GM18498 (cell line): ENCODE measurements around the gene COX7A2.
A peak's percentile ranks its signal among the peaks of the same experiment; 100 is the strongest.

ENCODE experiments used
- ATAC-seq: cut with Tn5 transposase; IDR thresholded peaks from one replicate; pipeline ENCODE4 v1.9.1; 2021; ENCODE audit warnings: mild to moderate bottlenecking, moderate library complexity; ENCODE audit not compliant: unreplicated experiment

The COX7A2 gene

DNA sequence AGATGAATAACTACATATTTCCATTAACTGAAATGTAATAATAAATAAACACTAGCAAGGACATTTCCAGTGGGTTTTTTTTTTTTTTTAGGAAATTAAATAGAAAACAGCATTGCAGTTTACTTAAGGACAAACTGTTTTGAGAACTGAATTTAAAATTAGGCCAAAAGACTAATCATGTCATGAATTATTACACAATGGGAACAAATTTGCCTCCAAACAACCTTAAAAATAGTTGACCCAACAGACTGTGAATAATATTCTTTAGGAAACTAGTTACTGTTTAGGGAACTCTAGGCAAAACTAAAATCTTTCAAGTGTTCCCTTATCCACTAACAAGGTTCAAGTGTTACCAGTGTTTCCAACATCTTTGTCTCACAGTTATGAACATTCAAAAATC lies 21.3 kb downstream of the COX7A2 start:
- ATAC-seq, result no peak

DNA sequence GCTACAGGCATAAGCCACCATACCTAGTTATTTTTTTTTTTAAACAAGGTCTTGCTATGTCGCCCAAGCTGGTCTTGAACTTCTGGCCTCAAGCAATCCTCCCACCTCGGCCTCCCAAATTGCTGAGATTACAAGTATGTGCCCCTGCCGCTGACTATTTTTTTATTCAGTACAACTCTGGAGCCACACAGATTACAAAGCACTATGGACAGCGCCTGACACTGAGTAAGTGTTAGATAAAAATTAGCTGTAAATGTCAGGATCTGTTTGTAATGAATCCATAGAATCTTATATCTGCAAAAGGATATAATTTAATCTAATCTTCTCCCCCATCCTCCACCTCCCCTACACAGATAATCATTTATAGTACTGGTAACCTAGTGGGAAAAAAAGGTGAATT lies 22.5 kb downstream of the COX7A2 start:
- no peak for ATAC-seq

DNA sequence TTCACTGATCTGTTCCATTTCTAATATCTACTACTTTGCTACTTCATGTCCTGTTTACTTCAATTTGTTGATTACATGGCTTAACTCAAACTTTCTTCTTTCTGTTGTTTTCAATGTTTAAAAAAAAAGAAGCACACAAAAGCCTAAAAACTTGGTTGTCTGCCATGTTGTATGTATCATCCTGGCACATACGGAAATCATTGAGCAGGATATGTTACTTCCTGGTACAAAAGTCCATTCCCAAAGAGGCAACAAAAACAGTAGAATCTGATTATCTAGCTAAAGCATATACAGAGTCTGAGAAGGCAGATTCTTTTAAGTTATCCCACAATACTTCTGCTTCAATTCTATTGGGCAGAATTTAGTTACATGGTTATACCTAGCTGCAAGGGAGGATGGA lies 23.2 kb downstream of the COX7A2 start:
- ATAC-seq, result no peak

DNA sequence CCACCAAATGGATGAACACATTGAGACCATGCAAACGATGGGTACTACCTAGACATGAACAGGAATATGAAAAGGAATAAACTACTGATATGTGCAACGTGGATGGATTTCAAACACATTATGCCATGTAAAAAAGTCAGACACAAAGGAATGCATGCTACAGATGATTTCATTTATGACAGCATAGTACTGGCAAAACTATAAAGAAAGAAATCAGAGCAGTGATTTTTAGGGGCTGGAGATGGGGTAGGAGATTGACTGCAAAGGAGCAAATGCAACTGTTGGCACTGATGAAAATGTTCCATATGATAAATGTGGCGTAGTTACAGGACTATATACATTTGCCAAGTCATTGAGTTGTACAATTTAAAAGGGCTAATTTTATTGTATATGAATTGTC lies 24.3 kb downstream of the COX7A2 start:
- ATAC-seq, result no peak

DNA sequence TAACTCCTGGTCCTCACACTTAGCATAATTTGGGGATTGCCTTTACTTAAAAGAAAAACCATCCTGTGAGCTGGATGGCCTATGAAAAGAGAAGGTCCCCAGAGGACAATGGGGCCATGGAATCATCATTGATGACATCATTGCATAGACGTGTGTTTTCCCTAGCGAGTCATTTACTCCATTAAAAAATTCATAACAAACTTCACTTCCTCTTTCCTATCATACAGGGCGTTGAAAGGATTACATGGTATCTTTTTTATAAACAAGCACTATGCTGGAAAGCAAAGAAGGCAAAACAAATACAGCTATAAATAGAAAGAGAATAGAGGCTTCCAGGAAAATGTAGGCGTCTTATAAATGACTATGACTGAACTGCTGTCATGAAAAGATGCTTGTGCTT lies 26.4 kb downstream of the COX7A2 start:
- no peak for ATAC-seq

DNA sequence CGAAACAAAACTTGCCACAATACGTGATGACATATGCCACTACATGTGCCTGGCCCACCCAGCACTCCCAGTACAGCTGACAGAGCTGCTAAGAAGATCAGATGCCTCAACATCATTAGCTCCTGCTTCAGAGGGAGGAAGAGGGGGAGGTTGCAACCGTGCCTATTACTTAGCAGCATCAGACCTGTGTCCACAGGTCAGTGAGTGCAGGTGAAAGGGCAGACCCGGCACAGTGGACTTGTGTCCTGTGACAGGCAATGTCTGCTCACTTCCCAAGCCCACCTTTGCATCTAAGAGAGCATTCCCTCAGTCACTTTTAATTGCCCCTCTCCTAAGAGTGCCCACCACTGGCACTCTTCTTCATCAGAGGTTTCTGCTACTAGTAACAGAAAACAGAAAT lies 28.3 kb downstream of the COX7A2 start:
- ATAC-seq, result no peak

DNA sequence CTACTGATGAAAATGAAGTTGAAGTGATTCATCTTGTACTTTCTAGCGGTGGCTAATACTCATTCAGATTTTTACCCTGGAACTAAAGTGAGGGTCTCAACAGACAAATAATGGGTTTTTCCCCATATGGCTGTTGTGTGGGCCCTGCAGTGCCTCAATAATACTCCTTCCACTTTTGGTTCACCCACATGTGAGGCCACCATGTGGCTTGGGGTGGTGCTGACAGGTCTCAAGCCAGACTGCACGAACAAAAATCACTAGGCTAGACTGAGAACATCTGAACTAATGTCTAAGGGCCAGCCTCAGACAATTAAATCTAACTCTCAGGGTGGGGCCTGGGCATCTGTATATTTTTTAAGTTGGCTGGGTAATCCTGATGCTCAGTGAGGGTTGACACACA lies 29.9 kb downstream of the COX7A2 start:
- peak; percentile 41 for ATAC-seq

DNA sequence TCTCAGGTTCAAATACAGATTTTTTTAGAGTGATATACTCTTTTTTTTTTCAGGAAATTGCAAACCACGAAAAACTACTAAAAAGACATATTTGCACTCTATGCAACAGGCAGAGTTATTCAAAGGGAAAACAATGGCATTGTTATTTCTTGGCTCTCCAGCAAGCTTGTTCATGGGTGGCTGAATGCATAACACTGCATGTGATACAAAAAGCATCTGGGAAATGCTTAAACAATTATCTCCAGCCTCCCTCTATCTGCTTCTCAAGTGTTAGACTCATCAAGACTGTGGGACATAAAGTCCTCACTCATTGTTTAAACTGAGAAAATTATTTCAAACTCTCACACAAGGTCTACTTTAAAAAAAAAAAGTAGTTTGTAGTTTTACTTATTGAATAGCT lies 30.5 kb downstream of the COX7A2 start:
- ATAC-seq, result no peak

DNA sequence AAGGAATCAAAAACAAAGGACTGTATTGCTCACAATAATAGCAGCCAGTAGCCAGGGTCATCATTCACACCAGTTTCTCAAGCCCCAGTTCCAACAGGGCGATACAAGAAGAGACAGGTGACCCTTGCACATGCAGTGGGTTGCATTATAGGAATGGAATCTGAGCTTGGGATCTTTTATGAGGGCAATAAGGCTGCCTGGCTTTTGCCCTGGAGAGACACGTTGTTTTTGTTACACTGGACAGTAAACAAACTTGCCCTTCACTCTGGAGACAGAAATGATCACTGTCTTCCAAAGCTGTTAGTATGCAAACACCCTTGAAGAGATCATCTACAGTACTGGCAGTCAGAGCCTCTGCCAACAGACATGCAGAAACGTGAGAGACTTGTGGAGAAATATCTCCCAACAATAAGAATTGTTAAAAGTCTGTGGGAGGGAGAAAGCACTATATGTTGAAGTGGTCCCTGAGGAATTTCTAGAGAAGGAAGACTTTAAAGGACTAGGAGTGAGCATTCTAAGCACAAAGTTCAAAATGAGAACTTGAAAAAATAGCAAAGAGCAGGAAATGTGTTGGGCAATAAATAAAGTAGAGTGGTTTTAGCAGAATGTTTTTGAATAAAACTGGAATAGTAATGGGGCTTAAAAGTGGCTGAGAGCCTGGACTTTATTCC lies 31.5 kb downstream of the COX7A2 start:
- ATAC-seq, result no peak

DNA sequence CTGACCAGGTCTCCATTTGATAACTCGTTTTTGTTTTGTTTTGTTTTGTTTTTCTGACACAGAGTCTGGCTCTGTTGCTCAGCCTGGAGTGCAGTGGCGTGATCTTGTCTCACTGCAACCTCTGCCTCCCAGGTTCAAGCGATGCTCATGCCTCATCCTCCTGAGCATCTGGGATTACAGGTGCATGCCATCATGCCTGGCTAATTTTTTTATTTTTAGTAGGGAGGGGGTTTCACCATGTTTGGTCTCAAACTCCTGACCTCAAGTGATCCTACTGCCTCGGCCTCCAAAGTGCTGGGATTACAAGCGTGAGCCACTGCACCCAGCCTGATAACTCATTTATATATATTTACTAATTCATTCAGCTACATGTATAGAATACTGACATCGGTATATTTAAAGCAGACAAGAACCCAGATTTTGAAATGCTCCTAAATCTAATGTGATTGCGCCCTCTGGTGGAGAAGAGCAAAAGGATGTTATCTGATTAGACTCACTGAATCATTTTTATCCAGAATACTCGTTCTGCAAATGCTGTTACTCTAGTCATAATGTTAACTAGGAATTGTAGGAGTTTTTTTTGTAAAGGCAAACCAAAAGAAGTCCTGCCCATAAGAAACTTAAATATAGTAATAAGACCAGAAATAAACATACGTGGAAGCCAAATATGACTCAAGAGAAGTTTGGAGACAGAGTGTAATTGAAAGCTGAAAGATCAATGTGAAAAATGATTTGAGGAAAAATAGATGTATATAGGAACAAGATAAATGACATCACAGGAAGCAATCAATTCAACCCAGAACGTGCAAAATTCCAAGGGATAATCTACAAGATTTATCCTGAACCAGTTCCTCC lies 32.5 kb downstream of the COX7A2 start:
- ATAC-seq, result no peak

DNA sequence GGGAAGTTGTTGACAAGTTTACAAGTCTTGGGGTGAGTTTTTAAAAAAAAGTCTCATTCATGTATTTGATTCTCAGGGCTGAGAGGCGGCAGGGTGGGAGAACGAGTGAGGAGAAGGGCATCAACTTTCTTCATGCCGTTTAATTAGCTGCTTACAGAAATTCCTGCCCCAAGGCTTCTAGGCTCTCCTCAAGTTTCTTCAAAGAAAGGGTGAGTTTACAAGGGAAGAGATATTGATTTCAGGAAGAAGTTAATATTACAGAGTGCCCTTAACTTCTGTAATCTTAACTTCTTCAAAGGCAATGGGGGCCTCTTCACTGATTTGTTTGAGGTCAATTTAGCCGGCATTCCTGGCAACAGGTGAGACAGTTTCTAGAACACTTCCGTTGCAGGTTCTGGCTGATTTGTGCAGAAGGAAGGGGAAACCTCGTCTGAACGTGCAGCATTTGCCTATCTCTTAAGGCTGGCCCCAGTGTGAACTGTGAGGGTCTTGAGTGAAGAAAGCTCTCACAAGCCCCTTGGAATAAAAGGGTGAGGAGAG lies 34.3 kb downstream of the COX7A2 start:
- no peak for ATAC-seq

DNA sequence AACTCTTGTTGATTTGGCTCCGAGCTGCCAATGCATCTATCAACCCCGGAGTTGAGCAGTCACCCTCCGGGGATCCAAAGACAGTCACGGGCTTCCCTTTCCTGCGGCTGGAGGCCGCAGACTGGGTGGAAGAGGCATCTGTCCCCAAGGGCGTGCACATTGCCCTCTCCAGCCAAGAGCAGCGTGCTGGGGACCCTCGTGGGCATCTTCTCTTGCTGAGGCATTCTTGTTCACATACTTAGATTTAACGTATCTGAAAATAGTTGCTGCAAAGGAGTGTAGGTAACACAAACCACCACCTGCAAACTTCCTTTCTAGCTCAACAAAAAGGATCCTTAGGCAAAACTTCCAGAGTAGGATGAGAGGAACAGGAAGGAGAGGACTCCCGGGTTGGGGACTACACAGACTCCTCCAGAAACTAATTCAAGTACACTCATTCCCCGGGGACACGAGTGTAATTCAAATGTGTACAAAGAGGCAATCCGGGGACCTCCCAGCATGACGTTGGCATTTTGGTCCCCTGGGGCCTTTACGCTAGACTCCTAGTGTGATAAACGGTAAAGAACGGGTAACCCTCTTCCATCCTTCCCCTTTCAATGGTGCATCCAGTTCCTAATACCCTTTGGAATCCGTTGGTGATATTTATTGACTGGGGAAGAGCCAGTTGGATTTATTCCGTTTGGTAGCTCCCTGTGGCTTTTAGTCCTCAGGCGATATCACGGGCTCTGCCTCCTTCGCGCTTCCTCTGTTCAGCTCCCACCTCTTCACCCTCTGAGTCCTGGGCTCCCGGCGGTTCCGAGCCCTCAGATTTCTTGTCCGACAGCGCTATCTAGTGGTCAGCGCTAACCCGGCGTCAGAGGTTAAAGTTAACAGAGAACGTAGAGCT lies 35.1 kb downstream of the COX7A2 start:
- peak; percentile 73 for ATAC-seq

DNA sequence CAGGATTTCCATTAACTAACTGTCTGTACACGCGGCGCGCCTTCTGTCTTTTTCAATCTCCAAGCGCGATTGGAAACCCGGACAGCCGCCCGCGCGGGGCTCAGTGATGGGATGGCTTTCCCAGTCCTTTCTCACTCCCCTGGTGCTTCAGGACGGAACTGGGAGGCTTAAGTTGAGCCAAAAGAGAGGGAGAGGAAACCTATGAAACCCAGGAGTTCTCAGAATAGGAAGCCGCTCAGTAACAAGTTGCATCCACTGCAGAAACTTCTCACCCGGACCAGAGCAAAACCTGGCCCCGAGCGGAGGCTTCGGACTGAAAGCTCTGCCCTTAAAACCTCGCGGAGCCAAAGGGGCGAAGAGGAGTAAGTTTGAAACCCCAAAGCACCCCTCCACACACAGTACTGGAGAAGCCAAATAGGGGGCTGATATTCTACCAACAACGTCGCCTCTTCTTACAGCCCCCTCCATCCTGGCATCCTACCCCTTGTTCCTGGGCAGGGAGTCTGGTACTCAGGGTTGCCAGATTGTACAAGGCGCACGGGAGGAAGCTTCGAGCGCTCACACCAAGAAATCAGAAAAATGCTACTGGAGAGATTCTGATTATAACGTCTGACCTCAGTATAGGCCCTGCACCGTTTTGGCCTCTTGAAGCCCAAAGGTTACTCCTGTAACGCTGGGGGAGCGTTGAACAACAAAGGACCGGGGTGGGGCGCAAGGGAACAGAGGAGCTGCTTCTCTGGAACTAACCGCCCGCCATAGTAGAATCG lies 36.8 kb downstream of the COX7A2 start:
- ATAC-seq, result no peak

DNA sequence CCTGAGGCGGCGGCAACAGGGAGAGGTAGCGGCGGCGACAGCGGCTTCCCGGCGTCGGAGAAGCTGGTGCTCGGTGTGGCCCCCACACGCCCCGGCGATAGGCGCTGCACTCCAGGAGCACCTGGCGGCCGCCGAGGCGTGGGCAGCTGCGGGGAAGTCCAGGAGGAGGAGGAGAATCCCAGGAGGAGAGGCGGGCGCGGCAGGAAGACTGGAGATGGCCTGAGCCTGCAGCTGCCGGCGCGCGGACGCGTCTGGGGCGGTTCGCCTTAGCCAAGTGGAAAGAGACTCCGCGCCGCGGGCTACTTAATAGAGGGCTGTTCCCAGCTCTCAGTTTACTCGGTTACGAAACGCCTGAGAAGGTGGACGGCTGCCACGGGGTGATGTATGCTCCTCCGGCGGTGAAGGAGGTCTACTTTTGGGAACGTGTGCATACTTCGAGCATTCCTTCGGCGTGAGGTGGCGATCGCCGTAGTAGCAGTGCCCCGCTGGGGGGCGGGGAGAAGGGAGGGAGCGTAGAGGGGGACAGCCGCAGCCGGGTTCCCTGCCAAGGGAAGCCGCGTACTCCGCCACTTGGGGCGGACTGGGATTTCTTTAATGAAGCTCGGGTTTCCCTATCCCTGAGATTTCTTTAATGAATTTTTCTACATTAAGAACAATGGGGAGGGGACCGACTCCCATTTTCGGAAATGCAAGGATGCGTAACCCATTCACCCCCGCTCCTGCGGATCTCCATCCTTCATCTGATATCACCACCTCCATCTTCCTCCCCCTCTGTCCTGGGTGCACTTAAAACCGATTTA lies 37.6 kb downstream of the COX7A2 start, which contains the start of gene COL12A1:
COL12A1 (minus strand) TSS at position 278 of the 800 bp plus-strand sequence. CDS start 3,261 bp downstream, outside the sequence.
- no peak for ATAC-seq

DNA sequence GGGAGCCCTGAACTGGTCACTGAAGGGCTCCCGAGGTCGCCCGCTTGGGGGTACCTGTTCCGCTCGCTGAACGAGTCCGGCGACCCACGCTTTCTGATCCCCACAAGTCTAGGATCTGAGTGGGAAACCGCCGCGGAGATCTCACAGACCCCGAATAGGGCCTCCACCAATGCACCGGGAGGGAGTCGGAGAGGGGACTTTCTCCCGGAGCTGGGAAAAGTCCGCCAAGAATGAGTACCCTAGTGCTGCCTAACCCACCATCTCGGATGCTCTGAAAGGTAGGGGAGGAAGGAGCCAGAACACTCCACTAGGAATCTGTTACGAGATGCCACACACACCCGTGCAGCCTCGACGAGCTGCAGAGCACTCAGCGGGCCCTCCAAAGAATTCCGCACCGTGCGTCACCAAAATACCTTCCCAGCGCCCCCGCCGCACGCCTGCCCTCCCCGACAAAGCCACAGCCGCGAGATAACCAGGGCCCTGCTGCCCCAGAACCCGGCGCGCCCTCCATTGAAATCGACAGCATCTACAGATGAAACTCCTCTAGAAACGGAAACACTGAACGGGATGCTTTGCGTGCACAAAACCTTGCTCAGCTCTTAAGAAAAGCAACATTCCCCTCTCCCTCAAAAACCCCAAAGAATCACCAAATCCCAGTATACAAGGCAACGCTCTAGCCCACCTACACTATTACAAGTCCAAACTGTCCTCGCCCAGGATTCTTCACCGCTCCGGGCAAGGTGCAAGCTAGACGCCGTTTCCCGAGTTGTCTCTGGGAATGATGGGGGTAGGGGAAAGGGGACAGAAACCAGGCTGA lies 38.4 kb downstream of the COX7A2 start:
- ATAC-seq, result no peak

DNA sequence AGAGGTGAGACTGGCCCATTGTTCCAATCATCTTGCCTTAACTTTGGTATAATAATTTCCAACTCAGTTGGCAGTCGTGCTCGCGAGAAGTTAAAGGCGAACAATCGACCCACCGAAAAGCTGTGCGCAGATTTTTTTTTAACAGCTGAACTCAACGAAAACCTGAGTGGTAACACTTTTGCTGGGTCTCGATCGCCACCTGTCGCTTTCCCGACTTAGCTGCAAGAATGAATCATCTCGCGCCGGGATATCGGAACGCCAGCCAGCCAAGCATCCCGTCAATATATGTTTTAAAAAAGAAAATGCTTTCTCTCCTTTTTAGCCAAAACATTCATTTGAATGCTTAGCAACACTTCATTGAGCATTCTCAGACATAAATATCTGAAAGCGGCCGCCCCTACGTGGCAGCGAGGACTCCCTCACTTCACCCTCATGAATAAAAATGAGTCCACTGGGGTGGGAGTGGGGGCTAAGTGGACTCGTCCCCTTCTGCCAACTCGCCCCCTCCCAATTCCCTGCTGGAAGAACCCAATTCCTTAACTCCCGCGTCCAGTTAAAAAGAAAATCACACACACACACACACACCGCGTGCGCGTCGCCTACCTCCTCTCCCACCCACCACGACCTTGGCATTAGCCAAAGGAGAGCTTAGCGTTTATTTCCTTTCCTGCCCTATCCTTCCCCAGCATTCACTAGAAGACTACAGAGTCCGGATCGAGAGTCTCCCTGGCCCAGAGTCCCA lies 39.2 kb downstream of the COX7A2 start:
- ATAC-seq, result no peak

DNA sequence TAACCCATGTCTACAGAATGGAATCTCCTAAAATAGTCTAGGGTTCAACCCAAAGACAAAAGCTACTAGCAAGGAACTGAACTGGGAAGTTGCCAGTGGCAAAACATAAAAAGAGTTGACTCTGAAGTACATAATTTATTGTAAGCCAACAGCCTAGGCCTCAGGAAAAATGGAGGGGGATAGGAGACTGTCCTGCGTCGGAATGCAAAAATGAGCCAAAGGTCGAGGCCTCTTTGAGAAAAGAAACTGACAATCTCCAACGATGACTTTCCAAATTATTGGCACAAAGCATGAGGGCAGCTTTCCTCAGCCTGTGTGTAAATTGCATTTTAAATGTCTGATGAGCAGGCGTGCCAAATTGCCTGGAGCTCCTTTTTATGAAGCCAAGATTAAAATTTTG lies 39.9 kb downstream of the COX7A2 start:
- ATAC-seq, result no peak

DNA sequence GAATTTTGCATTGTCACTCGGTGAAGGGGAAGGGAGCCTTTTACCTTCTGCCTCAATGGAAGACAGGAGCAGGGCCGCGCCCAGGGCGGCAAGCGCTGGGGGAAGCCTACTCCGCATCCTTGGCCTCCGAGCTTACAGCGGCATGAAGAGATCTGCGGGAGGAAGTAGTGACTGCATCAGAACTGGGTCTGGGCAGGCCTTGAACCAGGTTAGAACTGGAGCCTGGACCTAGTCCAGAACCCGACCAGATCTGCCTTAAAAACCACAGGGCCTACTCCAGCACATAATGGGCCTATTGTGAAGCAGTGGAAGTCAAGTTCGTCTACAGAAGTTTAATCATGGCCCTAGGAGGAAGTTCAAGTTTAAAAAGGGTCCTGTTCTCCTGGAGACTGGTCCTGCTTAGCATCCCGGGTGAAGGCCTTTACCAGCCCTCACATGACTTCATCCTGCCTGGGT lies 40.9 kb downstream of the COX7A2 start:
- ATAC-seq, result no peak
